Measurements from ENCODE around the gene OTOGL.
"Not testable (repeated sequence)": the region's sequence is repeated elsewhere in the genome, so short reads cannot be mapped to it uniquely, and the experiment has no call there.

The OTOGL gene

GRCh38 chr12:80293759-80294158 is 194.4 kb downstream of the OTOGL start:
- no peak for DNase-seq

- no peak for DNase-seq
Measured at GRCh38 chr12:80299219-80299618, 199.9 kb downstream of the OTOGL start.

- DNase-seq = no peak
Measured at GRCh38 chr12:80299976-80300375, 200.6 kb downstream of the OTOGL start.

- DNase-seq = not testable (repeated sequence)
Measured at GRCh38 chr12:80307436-80307835, 208.1 kb downstream of the OTOGL start.

- DNase-seq = no peak
Measured at GRCh38 chr12:80313209-80313608, 213.9 kb downstream of the OTOGL start.

GRCh38 chr12:80314741-80315140 is 215.4 kb downstream of the OTOGL start:
- DNase-seq = no peak

- no peak for DNase-seq
Measured at GRCh38 chr12:80316222-80316621, 216.9 kb downstream of the OTOGL start.

GRCh38 chr12:80317307-80317706 is 218.0 kb downstream of the OTOGL start:
- DNase-seq = no peak

- no peak for DNase-seq
Measured at GRCh38 chr12:80317899-80318298, 218.6 kb downstream of the OTOGL start.

- DNase-seq = no peak
Measured at GRCh38 chr12:80320121-80320678, 220.9 kb downstream of the OTOGL start.

- peak; percentile 9 for DNase-seq
Measured at GRCh38 chr12:80321653-80322052, 222.3 kb downstream of the OTOGL start.

- DNase-seq = no peak
Measured at GRCh38 chr12:80325167-80325959, 226.0 kb downstream of the OTOGL start.

- no peak for DNase-seq
Measured at GRCh38 chr12:80332827-80333226, 233.5 kb downstream of the OTOGL start.

- no peak for DNase-seq
Measured at GRCh38 chr12:80352474-80352873, 253.1 kb downstream of the OTOGL start.

- no peak for DNase-seq
Measured at GRCh38 chr12:80353254-80353653, 253.9 kb downstream of the OTOGL start.

GRCh38 chr12:80356097-80356496 is 256.8 kb downstream of the OTOGL start:
- no peak for DNase-seq

- no peak for DNase-seq
Measured at GRCh38 chr12:80359703-80360102, 260.4 kb downstream of the OTOGL start.

- DNase-seq = no peak
Measured at GRCh38 chr12:80364056-80364455, 264.7 kb downstream of the OTOGL start.

GRCh38 chr12:80373666-80374065 is 274.3 kb downstream of the OTOGL start:
- DNase-seq = no peak

GRCh38 chr12:80374615-80375014 is 275.3 kb downstream of the OTOGL start:
- no peak for DNase-seq

- DNase-seq = no peak
Measured at GRCh38 chr12:80377140-80377794, 277.9 kb downstream of the OTOGL start.

GRCh38 chr12:80381121-80381520 is 281.8 kb downstream of the OTOGL start:
- DNase-seq = no peak

- no peak for DNase-seq
Measured at GRCh38 chr12:80382254-80382653, 282.9 kb downstream of the OTOGL start.

GRCh38 chr12:80400571-80400991 is 301.2 kb downstream of the OTOGL start:
- DNase-seq = peak; percentile 93

Measured in eye (tissue), 1 donor.